ENCODE results near the gene ITPK1. TPM values are rescaled to one million over a fixed set of nuclear protein-coding genes. Genes with fewer than 3 reads are reported as not detected.

ITPK1 gene
- total RNA-seq, 2 experiments from 2014 or later, result 17.8 to 34.7 TPM

DNA sequence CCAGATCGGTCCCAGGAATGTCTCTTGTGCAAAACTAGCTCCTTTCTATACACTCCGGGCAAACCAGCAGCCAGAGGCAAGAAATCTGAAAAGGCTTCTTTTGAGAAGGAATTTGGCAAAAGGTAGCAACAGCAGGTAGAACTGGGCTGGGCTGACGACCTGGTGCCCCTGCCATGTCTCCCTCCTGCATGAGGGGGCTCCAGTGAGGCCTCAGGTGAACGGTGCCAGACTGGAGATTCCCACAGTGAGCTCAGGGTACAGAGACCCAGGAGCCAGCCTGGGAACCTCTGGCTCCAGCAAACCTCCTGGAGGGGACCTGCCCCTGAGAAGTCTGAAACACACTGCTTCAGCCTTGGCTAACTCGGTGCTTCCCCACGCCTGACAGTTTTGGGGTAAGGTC, 10.8 kb downstream of the ITPK1 start:
- Histone ChIP-seq H3K9me2 (ENCODE audit: insufficient read depth, low read length) (no peaks in the 10 kb centered on the region), H3K4me3 (ENCODE audit: low read depth, low read length, poor library complexity, severe bottlenecking) (no peak overlapping the region), H4K20me1 (ENCODE audit: insufficient read depth, low read length) (no peaks in the 10 kb centered on the region; the same call in 1 of the 2 replicates), H2AFZ (ENCODE audit: low read length) (no peak overlapping the region), H3K36me3 (ENCODE audit: insufficient read depth, low read length) (no peaks in the 10 kb centered on the region), H3K9me3 (ENCODE audit: low read length) (no peaks in the 10 kb centered on the region), H3K27ac (ENCODE audit: low read depth, low read length, poor library complexity, severe bottlenecking) (no peak overlapping the region), H3K4me2 (ENCODE audit: low read length) (no peak overlapping the region), H3K79me2 (ENCODE audit: insufficient read depth, low read depth, low read length) (no peaks in the 10 kb centered on the region), H3K4me1 (ENCODE audit: insufficient read depth, low read length, poor library complexity, severe bottlenecking) (peaks cover 24% of the 10 kb centered on the region)
- ChIA-PET POLR2A (interaction anchor here (0.6 kb wide), 1 partner anchor 67 kb away, joined by 3 read pairs; no protein-coding TSS in a partner anchor), CTCF (ENCODE audit: unreplicated experiment) (interaction anchor here (0.6 kb wide), 2 partner anchors 27 to 39 kb away, joined by 3 to 4 read pairs; no protein-coding TSS in a partner anchor)
- DNase-seq (ENCODE audit: low spot score), result no peak
- intact Hi-C loops (cut with micrococcal nuclease; ENCODE audit: unreplicated experiment), result no loop called here
- BruUV-seq (replicated peaks), result no TSS peak
- no peak for TF ChIP-seq EZH2phosphoT487 (IDR thresholded peaks at IDR 0.05; ENCODE audit: borderline replicate concordance, low read depth, low read length)
- TF ChIP-seq, protein P1, sequence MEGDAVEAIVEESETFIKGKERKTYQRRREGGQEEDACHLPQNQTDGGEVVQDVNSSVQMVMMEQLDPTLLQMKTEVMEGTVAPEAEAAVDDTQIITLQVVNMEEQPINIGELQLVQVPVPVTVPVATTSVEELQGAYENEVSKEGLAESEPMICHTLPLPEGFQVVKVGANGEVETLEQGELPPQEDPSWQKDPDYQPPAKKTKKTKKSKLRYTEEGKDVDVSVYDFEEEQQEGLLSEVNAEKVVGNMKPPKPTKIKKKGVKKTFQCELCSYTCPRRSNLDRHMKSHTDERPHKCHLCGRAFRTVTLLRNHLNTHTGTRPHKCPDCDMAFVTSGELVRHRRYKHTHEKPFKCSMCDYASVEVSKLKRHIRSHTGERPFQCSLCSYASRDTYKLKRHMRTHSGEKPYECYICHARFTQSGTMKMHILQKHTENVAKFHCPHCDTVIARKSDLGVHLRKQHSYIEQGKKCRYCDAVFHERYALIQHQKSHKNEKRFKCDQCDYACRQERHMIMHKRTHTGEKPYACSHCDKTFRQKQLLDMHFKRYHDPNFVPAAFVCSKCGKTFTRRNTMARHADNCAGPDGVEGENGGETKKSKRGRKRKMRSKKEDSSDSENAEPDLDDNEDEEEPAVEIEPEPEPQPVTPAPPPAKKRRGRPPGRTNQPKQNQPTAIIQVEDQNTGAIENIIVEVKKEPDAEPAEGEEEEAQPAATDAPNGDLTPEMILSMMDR (conservative IDR thresholded peaks at IDR 0.05; ENCODE audit: low read length), result peak; percentile 56

GRCh38 chr14:93103392-93104080, 12.2 kb downstream of the ITPK1 start:
- Histone ChIP-seq H3K9me3 (ENCODE audit: low read length) (no peaks in the 10 kb centered on the region), H3K36me3 (ENCODE audit: insufficient read depth, low read length) (no peaks in the 10 kb centered on the region), H3K79me2 (ENCODE audit: insufficient read depth, low read depth, low read length) (no peaks in the 10 kb centered on the region), H4K20me1 (ENCODE audit: insufficient read depth, low read length) (no peaks in the 10 kb centered on the region; the same call in 1 of the 2 replicates), H3K27ac (ENCODE audit: low read depth, low read length, poor library complexity, severe bottlenecking) (no peak overlapping the region), H3K4me2 (ENCODE audit: low read length) (peak overlapping the region; percentile 59), H3K9me2 (ENCODE audit: insufficient read depth, low read length) (no peaks in the 10 kb centered on the region), H2AFZ (ENCODE audit: low read length) (no peak overlapping the region), H3K4me3 (ENCODE audit: low read depth, low read length, poor library complexity, severe bottlenecking) (peak overlapping the region; percentile 39), H3K4me1 (ENCODE audit: insufficient read depth, low read length, poor library complexity, severe bottlenecking) (peaks cover 20% of the 10 kb centered on the region)
- ChIA-PET POLR2A (no interaction called here), CTCF (ENCODE audit: unreplicated experiment) (interaction anchor here (0.5 kb wide), 1 partner anchor 113 kb away, joined by 6 read pairs; no protein-coding TSS in a partner anchor)
- TF ChIP-seq, protein P1 (conservative IDR thresholded peaks at IDR 0.05; ENCODE audit: low read length), result no peak
- TF ChIP-seq EZH2phosphoT487 (IDR thresholded peaks at IDR 0.05; ENCODE audit: borderline replicate concordance, low read depth, low read length), result no peak
- DNase-seq (ENCODE audit: low spot score), result peak; percentile 71
- BruUV-seq (replicated peaks), result no TSS peak
- intact Hi-C loops (cut with micrococcal nuclease; ENCODE audit: unreplicated experiment), result no loop called here

DNA sequence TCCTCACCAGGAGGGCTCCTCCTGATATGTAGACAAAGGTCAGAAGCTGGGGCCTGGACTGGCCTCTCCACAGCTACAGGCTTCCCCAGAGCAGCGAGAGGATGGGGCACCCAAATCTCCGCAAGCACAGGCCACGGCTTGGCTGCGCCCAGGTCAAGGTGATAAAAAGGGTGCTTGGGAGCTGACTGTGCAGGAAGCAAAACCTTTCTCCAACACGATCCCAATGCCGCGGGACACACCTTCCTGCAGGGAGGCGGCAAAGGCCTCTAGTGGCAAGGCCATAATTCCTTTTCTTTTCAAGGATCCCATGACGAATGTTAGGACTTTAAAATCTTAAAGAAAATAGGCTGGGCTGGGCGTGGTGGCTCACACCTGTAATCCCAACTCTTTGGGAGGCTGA, 13.6 kb downstream of the ITPK1 start:
- POLR2A ChIA-PET, result interaction anchor here (0.7 kb wide), 1 partner anchor 1593 kb away, joined by 3 read pairs; no protein-coding TSS in a partner anchor
- Histone ChIP-seq H3K4me1 (ENCODE audit: insufficient read depth, low read length, poor library complexity, severe bottlenecking) (peaks cover 13% of the 10 kb centered on the region), H3K4me2 (ENCODE audit: low read length) (no peak overlapping the region), H3K27ac (ENCODE audit: low read depth, low read length, poor library complexity, severe bottlenecking) (no peak overlapping the region), H2AFZ (ENCODE audit: low read length) (no peak overlapping the region), H3K36me3 (ENCODE audit: insufficient read depth, low read length) (no peaks in the 10 kb centered on the region), H3K4me3 (ENCODE audit: low read depth, low read length, poor library complexity, severe bottlenecking) (no peak overlapping the region), H3K9me3 (ENCODE audit: low read length) (no peaks in the 10 kb centered on the region), H4K20me1 (ENCODE audit: insufficient read depth, low read length) (peaks cover 3% of the 10 kb centered on the region; the same call in 1 of the 2 replicates), H3K9me2 (ENCODE audit: insufficient read depth, low read length) (no peaks in the 10 kb centered on the region), H3K79me2 (ENCODE audit: insufficient read depth, low read depth, low read length) (no peaks in the 10 kb centered on the region)
- TF ChIP-seq, protein P1 (conservative IDR thresholded peaks at IDR 0.05; ENCODE audit: low read length), result no peak
- no peak for TF ChIP-seq EZH2phosphoT487 (IDR thresholded peaks at IDR 0.05; ENCODE audit: borderline replicate concordance, low read depth, low read length)
- intact Hi-C loops (cut with micrococcal nuclease; ENCODE audit: unreplicated experiment), result no loop called here
- DNase-seq (ENCODE audit: low spot score), result no peak
- no TSS peak for BruUV-seq (replicated peaks)
- CTCF ChIA-PET (ENCODE audit: unreplicated experiment), result no interaction called here

All from OCI-LY7 (cell line).